ENCODE data around the gene POPDC2.
"Not testable (repeated sequence)": the region's sequence is repeated elsewhere in the genome, so short reads cannot be mapped to it uniquely, and the experiment has no call there.

The POPDC2 gene

GRCh38 chr3:119611664-119612063, 48.7 kb downstream of the POPDC2 start:
- DNase-seq = no peak

- no peak for DNase-seq
These were observed 51.1 kb downstream of the POPDC2 start for GRCh38 chr3:119609301-119609700.

DNA sequence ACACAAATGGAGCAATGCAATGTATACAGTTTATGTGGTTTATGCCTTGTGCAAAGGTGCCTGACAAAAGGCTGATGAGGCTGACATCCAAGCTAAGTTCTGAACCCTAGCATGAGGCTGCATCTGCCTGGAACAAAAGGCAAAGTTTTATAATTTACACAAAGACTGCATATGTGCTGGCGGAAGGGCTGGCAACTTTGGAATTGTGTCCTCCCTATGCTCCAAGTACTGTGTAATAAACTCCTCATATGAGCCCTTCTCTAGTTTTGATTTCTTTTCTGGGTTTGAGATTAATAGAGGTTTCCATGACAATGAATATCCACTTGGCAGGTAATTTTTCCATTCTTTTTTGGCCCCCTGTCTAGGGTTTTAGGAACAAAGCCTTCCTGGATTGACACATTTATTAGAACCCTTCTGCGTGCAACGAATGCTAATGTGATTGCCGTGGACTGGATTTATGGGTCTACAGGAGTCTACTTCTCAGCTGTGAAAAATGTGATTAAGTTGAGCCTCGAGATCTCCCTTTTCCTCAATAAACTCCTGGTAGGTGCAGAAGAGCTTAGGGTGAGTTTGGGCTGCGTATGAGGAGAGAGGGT, 51.9 kb downstream of the POPDC2 start:
- no peak for DNase-seq

GRCh38 chr3:119604878-119605277, 55.5 kb downstream of the POPDC2 start:
- DNase-seq = no peak

DNA sequence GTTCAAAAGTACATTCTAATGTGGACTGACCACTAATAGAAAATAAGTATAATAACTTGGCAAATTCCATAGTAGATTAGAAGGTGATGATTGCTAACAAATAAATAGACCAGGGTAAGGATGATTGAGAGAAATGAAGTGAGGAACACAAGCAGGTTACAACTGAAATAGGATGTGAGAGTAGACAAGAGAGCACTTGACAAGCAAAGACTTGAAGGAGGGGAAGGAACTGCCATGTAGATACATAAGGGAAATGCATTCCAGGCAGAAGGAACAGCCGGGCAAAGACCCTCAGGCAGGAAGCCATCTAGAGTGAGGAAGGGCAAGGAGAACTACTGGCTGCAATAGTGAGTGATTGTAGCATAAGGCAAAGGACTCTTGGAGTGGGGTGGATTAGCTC, 57.7 kb downstream of the POPDC2 start:
- no peak for DNase-seq

DNA sequence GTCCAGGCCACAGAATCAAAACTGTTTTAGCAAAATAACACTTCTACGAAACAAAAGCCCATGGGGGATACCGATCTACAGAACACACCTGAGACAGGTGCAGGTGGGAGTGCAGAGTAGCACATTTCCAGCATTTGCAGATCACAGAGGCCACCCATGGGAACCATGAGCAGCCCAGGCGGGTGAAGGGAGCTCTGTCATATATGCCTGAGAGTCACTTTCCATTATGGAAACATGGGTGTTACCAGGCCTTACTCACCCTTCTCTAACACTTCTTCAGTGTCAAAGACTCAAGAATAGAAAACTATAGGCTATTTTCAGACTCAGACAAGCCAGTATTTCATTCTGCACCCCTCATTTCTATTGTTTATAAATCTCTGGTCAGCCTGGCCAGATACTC, 59.2 kb downstream of the POPDC2 start:
- DNase-seq = no peak

- no peak for DNase-seq
These were observed 59.7 kb downstream of the POPDC2 start for GRCh38 chr3:119600732-119601131.

DNA sequence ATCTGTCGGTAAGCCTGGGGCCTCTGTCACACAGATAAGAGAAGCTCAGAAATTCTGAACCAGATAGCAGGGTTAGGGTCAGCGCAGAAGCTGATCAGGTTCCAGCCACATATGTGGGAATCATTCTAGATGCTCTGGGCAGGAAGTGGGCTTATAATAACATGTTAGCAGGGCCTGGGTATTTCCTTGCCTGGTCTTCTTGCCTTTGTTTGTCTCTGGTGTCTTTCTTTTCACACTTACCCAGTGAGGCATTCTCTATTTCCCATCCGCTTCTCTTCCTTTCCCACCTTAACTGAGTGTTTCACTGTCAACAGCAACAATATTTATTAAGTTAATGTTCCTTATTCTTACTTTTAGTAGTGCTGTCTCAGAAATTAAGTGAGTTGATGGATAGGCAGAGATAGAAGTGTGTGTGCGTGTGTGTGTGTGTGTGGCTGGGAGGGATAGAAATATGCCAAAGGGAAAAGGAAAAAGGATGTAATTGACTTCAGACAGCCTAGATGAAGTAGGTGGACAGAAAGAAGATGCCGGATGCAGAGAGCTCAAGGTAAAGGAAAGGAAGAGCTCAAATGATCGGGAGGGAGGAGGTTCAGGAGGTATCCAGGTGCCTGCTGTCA, 60.7 kb downstream of the POPDC2 start:
- no peak for DNase-seq

DNA sequence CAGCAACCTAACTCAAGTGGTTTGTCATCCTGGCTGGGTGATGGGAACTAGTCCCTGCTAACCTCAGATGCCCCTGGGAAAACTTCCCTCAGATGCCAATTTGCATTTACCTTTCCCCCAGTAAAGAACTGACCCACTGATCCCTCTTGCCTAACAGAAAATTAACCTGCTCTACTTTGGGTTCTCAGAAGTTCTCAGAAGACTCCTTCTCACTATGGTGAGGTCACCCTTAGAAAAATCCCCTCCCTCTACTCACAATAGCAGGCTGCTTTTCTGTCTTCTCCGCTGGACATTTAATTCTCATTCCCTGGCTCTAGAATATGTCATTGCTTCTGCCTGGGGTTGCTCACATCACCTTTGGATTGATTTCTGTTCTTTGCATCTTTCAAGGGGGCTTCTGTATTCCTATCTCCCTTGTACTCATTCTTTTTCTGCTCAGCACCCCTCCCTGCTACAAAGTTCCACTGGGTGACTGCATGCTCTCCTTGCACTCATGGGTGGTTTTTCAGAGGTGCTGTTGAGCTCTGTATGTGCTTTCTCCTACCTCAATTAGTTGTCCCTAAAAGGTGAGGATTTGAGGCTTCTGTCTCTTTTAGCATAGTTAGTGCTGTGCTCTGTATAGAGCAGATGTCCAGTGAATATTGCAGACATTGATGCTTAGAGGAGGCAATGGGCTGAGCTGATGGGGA, 61.8 kb downstream of the POPDC2 start:
- no peak for DNase-seq

DNA sequence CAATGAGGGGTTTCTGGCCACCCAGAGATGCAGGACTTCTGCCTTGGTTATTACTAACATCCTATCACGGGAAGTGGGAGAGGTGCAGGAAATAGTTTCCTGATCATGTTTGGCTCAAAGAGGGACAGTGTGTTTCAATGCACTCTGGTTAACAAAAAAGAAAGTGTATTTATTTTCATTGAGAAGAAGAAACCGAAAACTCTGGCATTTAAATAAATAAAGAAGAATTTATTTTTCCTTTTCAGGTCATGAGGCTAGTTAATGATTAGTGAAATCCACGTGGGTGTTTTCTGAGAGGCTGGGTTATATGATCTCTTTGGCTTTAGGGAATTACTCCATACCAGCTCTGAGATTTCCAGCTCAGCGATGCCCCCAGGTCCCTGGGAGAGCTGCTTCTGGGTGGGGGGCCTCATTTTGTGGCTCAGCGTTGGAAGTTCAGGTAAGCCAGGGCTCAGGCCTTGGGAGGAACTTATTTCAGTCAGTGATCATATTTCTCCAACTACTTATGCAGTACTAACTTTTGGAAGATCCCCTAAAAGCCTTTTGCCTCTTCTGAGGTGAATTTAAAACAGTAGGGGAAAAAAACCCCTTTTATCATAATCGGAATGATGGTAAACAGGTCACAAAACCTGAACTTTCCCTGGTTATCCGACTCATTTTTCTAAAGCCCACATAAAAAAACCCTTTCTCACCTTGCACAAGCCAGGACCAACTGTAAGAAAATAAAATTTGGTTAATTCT, 62.7 kb downstream of the POPDC2 start, which contains the start of gene PLA1A:
TSS of gene PLA1A (plus strand) at position 338 of the 741 bp plus-strand sequence. CDS start at position 367, 29 bp downstream.
- no peak for DNase-seq

GRCh38 chr3:119596398-119596797, 64.0 kb downstream of the POPDC2 start:
- DNase-seq = no peak

- DNase-seq = no peak
These were observed 64.6 kb downstream of the POPDC2 start for GRCh38 chr3:119595639-119596334.

- not testable (repeated sequence) for DNase-seq
These were observed 65.5 kb downstream of the POPDC2 start for GRCh38 chr3:119594929-119595328.

DNA sequence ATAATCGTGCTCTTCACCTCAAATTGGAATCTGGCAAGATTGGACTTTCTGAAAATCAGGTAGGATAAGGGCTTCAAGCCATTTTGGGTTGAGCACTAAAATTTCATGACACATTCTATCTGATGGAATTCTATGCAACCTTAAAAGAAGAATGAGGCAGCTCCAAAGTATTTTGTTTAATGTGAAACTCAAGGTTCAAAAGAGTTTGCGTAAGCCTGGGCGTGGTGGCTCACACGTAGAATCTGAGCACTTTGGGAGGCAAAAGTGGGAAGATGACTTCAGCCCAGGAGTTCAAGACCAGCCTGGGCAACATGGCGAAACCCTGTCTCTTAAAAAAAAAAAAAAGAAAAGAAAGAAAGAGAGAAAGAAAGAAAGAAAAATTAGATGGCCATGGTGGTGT, 66.3 kb downstream of the POPDC2 start:
- DNase-seq = no peak

DNA sequence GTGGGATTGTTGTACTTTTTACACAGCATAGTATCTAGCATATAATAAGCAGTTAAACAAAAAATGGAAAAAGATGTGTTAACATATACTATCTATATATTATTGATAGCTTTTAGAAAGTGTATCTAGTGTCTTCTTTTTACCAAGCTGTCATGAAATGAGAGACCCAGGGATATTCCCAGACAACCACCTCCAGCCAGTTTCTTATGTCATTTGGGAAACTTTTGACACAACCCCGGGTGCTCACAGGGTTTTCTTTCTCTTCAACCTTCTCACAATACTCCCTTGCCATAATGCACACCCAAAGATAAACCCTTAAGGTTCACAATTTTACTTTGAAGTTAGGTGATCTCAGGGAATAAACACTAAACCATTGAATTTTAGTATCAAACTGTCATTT, 67.5 kb downstream of the POPDC2 start:
- DNase-seq = no peak

All from activated T-cell treated with anti-CD3 and anti-CD28 coated beads for 4 hours (primary cell).